ENCODE data around the gene TBX21.

TBX21 gene

DNA sequence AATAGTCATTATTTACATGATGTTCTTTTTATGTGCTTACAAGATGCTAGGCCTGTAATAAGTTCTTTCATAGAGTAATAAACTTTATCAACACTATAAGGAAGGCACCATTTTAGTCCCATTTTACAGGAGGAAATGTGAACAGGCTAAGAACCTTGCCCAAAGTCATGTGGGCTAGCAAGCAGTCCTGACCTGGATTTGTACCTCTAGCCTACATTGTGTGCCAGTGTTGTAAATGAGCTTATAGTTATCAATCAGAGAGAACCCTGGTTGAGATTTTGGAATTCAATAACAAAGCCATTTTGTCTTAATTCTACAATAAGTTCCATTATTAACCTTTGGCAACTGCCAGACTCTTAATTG is 45.7 kb upstream of the TBX21 start:
- no peak overlapping the region for H3K4me3 ChIP-seq (ENCODE audit: low read length)
- TF ChIP-seq, protein P1, sequence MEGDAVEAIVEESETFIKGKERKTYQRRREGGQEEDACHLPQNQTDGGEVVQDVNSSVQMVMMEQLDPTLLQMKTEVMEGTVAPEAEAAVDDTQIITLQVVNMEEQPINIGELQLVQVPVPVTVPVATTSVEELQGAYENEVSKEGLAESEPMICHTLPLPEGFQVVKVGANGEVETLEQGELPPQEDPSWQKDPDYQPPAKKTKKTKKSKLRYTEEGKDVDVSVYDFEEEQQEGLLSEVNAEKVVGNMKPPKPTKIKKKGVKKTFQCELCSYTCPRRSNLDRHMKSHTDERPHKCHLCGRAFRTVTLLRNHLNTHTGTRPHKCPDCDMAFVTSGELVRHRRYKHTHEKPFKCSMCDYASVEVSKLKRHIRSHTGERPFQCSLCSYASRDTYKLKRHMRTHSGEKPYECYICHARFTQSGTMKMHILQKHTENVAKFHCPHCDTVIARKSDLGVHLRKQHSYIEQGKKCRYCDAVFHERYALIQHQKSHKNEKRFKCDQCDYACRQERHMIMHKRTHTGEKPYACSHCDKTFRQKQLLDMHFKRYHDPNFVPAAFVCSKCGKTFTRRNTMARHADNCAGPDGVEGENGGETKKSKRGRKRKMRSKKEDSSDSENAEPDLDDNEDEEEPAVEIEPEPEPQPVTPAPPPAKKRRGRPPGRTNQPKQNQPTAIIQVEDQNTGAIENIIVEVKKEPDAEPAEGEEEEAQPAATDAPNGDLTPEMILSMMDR (IDR thresholded peaks at IDR 0.05; ENCODE audit: insufficient read depth, low read depth, low read length, missing control alignments), result no peak
- DNase-seq (ENCODE audit: low read depth), result no peak

DNA sequence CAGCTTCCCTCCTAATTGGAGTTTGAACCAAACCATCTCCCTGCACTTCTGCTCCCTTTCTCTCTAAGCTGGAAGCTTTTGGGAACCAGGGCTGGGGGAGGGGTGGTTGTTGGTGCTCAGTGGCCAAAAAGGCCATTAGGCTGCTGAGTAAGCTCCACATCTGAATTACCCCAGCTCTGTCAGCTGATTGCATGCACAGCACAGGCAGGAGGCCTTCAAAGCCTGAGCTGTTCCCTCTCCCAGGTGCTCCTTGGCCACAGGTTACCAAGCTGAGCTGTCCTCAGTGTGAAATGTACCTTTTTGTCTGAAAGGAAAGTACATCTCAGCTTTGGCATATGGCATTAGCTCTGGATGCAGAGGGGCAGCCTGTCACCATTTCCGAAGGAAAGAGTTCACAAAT is 45.3 kb upstream of the TBX21 start:
- no peak overlapping the region for H3K4me3 ChIP-seq (ENCODE audit: low read length)
- TF ChIP-seq, protein P1 (IDR thresholded peaks at IDR 0.05; ENCODE audit: insufficient read depth, low read depth, low read length, missing control alignments), result no peak
- no peak for DNase-seq (ENCODE audit: low read depth)

DNA sequence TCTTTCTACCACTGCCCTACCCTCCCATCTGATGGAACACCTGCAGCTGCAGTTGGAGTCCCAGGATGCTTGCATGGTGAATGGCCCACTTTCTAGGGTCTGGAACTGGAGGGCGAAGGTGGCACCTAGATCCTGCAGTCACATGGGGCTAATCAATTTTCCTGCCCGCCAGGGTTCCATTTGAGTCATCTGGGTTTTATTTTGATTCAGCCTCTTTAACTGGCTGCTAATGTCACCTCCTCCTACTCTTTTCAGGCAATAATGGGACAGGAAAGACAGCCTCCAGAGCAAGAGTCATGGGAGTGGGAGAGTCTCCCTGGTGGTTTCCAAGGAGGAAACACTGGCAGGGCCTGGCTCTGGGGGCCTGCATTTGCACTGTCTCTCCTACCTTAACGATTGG is 42.9 kb upstream of the TBX21 start:
- no peak for DNase-seq (ENCODE audit: low read depth)
- TF ChIP-seq, protein P1 (IDR thresholded peaks at IDR 0.05; ENCODE audit: insufficient read depth, low read depth, low read length, missing control alignments), result no peak
- no peak overlapping the region for H3K4me3 ChIP-seq (ENCODE audit: low read length)

DNA sequence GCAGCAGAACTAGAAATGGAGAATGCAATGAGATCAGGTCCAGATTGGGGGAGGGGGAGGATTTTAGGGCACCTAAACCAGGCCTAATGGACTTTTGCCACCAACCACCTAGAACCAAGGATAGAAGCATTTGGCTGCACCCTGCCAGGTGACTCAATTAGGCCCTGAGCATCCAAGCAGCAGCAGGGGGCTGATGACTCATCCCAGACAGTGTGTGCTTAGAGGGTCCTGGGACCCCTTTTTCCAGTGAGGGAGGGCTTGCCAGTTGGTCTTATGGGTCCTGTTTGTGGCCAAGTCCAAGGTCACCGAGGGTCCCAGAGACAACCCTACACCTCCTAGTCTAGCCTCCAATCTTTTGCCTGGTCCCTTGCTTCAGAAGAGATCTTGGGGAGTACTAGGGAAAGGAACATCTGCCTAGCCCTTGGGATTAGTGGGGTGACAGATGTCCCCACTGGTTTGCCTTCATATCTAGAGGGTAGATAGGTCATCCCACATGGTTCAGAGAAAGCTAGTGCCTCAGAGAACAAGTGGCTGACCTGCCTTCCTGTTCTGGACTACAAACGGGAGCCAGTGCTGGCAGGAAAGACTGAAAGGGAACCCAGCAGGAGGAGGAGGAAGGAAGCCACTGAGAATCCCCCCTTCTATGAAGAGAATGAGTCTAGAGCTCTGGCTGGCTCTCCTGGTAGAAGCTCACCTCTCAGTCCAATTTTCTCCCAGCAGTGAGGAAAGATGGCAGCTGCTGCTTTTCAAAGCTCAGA is 40.7 kb upstream of the TBX21 start:
- no peak for DNase-seq (ENCODE audit: low read depth)
- no peak overlapping the region for H3K4me3 ChIP-seq (ENCODE audit: low read length)
- TF ChIP-seq, protein P1 (IDR thresholded peaks at IDR 0.05; ENCODE audit: insufficient read depth, low read depth, low read length, missing control alignments), result no peak

DNA sequence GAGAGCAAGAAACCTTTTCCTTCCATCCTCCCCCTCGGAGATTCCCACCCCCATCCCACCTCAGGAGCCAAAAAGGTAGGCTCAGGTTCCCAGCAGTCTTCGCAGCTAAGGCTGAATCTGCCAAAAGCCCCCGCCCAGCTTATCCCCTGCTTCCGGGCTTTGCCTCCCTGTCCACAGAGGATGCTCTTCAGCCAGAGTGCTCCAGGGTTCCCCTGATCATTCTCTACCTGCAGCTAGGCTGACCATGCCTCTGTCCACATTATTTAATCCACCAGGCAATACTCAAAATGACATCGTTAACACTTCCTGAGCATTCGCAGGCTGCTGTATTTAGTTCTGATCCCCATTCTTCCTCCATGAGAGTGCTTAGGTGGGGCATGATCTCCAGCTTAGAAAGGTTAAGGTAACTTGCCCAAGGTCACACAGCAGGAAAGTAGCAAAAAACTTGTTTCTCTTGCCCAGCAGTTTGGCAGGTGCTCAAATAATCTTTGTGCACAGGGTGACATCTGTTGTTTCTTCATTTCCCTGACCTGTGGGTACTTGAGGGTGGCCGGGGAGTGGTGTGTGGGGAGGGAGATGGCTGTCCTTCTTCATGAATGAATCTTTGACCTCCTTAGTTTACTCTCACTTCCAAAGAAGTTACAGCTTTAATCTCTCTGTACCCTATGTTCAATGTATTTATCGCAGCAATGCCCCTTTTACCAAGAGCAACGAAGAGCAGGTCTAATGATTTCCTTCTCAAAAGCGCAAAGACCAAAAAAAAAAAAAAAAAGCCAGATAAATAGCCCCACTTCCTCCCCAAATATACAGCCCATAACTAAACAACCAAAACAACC is 39.9 kb upstream of the TBX21 start:
- TF ChIP-seq, protein P1 (IDR thresholded peaks at IDR 0.05; ENCODE audit: insufficient read depth, low read depth, low read length, missing control alignments), result no peak
- H3K4me3 ChIP-seq (ENCODE audit: low read length), result peak overlapping the region; percentile 32
- DNase-seq (ENCODE audit: low read depth), result no peak

DNA sequence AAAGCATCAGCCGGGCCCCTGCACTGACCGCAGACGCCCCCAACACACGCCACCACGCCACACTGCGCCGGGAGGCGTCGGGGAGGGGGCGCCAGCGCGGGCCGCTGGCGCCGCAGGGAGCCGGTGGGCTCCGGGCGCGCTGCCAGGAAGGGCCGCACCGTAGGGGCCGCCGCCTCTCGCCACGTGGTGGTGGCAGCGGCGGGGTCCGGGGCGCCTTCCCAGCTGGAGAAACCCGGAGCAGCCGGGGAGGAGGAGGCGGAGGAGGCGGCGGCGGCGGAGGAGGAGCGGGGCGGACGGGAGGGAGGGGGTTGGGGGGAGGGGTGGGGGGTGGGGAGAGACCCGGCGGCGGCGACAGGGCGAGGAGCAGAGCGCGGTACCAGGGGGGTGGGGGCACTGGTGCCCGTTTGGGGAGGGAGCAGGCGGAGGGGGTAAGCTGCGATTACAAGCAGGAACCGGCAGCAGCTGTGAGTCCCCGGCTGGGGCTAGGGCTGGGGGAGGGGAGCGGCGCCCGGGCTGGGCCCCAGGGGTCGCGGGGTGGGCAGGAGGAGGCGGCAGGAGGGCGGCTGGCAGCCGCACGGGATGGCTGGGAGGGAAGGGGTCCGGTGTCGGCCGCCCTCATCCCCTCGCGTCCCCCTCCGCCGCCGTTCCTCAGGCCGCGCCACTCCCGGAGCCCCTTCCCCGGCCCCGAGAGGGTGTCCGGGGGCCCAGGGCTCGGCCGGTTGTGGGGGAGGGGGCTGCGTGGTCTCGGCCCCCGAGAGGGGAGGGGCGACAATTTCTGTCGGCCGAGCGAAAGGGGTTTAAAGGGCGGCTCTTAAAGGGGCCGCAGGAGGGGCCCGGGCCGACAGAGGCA is 39.1 kb upstream of the TBX21 start, which contains the start of gene TBKBP1:
Gene TBKBP1, plus strand, starts transcription at position 431 of the 850 bp plus-strand sequence. CDS start 1,952 bp downstream, outside the sequence.
- H3K4me3 ChIP-seq (ENCODE audit: low read length), result peak within 1 kb of the TSS; percentile 57
- TF ChIP-seq, protein P1 (IDR thresholded peaks at IDR 0.05; ENCODE audit: insufficient read depth, low read depth, low read length, missing control alignments), result no peak
- no peak for DNase-seq (ENCODE audit: low read depth)
